Hepatocyte (in vitro differentiated cells): Measurements from ENCODE around the gene SEC61B.

ENCODE experiments used
- EZH2 ChIP-seq: fragments of 200-600 bp; sonication (generic); IDR thresholded peaks from 2 replicates; pipeline ENCODE4 v1.6.1; 2016; ENCODE audit warnings: antibody characterized with exemption, mild to moderate bottlenecking, borderline replicate concordance
- EZH2phosphoT487 ChIP-seq: fragments of 200-600 bp; sonication (generic); IDR thresholded peaks from one replicate; pipeline ENCODE4 v1.6.1; 2018; ENCODE audit warnings: antibody characterized with exemption, mild to moderate bottlenecking, low read depth, moderate library complexity; ENCODE audit not compliant: unreplicated experiment, severe bottlenecking
- TF ChIP-seq, protein P1 (sequence below): fragments of 200-600 bp; sonication (generic); IDR thresholded peaks from 2 replicates; pipeline ENCODE4 v1.5.1; 2016; ENCODE audit warnings: antibody characterized with exemption, mild to moderate bottlenecking; ENCODE audit not compliant: poor library complexity

DNA sequence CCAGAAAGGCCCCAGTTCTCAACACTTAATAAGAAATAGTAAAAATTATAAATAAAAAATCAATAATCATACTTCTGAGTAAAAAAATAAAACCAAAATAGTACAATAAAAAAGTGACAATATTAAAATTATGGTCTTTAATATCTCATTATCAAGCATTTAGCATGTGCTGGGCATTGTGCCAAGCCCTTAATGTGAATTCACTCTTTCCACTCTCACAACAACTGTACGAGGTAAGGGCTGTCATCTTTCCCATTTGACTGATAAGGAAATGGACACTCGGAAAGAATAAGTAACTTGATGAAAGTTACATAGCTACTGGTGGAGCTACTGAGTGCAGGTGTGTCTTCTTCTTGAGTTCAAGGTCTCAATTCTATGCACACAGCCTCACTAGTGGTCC is 43.6 kb downstream of the SEC61B start:
- TF ChIP-seq EZH2 (no peak), EZH2phosphoT487 (no peak)
- TF ChIP-seq, protein P1, sequence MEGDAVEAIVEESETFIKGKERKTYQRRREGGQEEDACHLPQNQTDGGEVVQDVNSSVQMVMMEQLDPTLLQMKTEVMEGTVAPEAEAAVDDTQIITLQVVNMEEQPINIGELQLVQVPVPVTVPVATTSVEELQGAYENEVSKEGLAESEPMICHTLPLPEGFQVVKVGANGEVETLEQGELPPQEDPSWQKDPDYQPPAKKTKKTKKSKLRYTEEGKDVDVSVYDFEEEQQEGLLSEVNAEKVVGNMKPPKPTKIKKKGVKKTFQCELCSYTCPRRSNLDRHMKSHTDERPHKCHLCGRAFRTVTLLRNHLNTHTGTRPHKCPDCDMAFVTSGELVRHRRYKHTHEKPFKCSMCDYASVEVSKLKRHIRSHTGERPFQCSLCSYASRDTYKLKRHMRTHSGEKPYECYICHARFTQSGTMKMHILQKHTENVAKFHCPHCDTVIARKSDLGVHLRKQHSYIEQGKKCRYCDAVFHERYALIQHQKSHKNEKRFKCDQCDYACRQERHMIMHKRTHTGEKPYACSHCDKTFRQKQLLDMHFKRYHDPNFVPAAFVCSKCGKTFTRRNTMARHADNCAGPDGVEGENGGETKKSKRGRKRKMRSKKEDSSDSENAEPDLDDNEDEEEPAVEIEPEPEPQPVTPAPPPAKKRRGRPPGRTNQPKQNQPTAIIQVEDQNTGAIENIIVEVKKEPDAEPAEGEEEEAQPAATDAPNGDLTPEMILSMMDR: no peak
